WI38 (cell line): Measurements from ENCODE around the gene PCLO.
A peak's percentile ranks its signal among the peaks of the same experiment; 100 is the strongest.

Experiments
- H3K4me3 ChIP-seq: 2 replicates; pipeline ENCODE4 v1.5.1; 2011; ENCODE audit warnings: low read depth, mild to moderate bottlenecking, control low read depth, low read length
- TF ChIP-seq, protein P1 (sequence below): IDR thresholded peaks from 2 replicates; pipeline ENCODE4 v1.5.1; 2012; ENCODE audit warnings: low read depth, mild to moderate bottlenecking, control low read depth, low read length

PCLO gene

DNA sequence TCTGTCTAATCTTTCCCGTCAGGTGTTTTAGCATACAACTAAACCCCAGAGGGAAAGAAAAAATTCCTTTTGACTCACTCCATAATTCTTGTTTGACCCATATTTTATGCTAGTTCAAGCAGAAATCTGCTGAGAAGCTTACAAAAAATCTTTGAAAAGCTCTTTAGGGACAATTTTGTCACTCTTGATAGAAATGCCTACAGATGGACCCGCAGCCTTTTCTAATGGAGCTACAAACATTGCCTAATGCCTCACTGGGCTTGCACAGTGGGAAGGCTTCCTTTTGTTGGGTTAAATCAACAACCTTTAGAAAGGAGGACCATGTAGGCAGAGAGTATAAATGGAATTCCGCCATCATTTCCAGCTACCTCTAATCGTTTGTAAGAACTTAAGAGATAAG is 344.5 kb downstream of the PCLO start:
- no peak overlapping the region for H3K4me3 ChIP-seq

GRCh38 chr7:82816272-82816671 is 346.4 kb downstream of the PCLO start:
- no peak overlapping the region for H3K4me3 ChIP-seq
- TF ChIP-seq, protein P1, sequence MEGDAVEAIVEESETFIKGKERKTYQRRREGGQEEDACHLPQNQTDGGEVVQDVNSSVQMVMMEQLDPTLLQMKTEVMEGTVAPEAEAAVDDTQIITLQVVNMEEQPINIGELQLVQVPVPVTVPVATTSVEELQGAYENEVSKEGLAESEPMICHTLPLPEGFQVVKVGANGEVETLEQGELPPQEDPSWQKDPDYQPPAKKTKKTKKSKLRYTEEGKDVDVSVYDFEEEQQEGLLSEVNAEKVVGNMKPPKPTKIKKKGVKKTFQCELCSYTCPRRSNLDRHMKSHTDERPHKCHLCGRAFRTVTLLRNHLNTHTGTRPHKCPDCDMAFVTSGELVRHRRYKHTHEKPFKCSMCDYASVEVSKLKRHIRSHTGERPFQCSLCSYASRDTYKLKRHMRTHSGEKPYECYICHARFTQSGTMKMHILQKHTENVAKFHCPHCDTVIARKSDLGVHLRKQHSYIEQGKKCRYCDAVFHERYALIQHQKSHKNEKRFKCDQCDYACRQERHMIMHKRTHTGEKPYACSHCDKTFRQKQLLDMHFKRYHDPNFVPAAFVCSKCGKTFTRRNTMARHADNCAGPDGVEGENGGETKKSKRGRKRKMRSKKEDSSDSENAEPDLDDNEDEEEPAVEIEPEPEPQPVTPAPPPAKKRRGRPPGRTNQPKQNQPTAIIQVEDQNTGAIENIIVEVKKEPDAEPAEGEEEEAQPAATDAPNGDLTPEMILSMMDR = no peak

More for the DNA sequence above, 344.5 kb downstream of the PCLO start:
- TF ChIP-seq, protein P1 = no peak

- TF ChIP-seq, protein P1 = peak; percentile 43; the same call in 1 of the 2 replicates
Measured at GRCh38 chr7:82810558-82811259, 352.0 kb downstream of the PCLO start.

GRCh38 chr7:82808633-82809032 is 354.1 kb downstream of the PCLO start:
- TF ChIP-seq, protein P1 = no peak

More at GRCh38 chr7:82810558-82811259, 352.0 kb downstream of the PCLO start:
- H3K4me3 ChIP-seq = no peak overlapping the region

GRCh38 chr7:82805527-82805960 is 357.1 kb downstream of the PCLO start:
- TF ChIP-seq, protein P1 = no peak
- H3K4me3 ChIP-seq = peak overlapping the region; percentile 24

More at GRCh38 chr7:82808633-82809032, 354.1 kb downstream of the PCLO start:
- H3K4me3 ChIP-seq = no peak overlapping the region

DNA sequence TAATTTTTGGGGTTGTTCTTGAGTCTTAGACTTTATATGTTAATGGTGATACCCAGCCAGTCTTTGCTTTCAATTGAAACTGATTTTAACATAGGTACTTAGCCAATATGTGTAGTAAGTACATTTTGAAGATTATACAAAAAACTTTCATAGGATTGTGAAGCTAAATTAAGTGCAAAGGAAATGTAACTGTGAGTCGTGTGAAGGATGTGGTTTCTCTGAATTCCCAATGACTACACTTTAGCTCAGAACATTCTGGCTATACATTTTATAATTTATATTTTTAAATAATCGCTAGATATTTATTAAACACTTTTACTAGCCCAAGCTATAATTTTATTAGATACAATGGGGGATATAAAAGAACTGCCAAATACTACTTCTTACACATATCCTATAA is 359.3 kb downstream of the PCLO start:
- TF ChIP-seq, protein P1 = no peak
- H3K4me3 ChIP-seq = no peak overlapping the region

DNA sequence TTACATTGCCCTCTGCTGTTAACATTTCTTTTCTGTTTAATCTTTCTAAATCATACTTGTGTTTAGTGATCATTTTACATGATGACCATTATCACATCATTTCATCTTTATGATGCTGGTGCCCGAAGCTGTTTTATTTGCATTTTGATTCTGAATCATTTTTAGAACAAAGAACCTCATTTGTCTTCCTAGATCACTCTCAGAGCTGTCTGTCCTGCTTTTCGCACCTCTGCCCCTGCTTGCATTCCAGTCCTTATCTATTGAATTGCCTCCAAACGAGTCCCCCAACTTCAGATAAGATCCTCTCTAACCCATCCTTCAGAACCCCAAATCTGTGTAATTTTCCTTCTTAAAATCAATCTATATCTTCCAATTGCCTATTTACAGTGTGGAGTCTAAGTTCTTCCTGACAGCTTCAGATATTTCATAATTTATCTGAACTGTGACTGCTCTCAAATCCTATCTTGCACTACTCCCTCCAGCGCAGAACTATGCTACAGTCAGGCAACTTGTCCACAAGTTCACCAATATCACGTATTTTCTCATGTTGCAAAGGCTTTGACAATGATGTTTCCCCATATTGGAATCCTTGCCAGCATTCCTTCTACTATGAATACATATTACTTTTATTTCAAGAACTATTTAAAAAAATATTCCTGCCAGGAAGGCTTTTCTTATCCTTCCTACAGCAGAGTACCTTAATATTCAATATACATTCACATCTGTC is 372.6 kb downstream of the PCLO start:
- H3K4me3 ChIP-seq = no peak overlapping the region
- TF ChIP-seq, protein P1 = no peak
